ENCODE results near the gene CLCN5.
"Not testable (repeated sequence)": the region's sequence is repeated elsewhere in the genome, so short reads cannot be mapped to it uniquely, and the experiment has no call there.

CLCN5 gene

DNA sequence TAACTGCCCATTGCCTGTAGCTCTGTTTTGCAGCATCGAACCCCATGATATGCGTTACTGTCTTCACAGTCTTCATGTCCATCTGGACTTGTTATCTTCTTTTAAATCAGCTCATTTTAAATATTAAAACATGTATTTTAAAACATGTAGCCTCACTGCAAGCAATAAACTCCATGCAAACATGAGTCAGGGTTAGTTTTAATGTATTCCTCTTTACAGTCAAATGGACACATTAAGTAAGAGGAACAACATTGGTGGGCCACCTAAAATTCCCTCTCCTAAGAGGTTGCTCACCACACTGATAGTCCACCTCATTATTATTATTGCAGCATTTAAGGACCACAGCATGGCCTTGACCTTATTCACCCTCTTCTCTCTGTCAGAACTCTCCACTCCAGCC, 74.1 kb downstream of the CLCN5 start:
- DNase-seq, result no peak

DNA sequence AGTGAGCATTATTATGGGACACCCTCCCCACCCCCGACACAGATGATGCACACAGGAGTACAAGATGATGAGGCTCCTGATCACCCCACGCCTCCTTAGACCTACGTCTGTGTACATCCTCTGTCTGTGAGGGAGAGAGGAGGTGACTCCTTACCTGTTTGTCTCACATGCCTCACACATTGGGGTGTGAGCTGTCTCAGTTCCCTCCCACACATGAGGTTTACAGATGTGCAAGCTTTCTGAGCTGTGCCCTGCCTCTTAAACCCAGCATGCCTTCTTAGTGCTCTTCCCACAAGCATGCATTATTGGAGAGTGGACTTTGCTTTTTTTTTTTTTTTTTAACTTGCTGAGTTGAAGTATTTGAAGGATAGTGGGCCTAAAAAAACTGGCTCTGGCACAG, 76.7 kb downstream of the CLCN5 start:
- no peak for DNase-seq

- DNase-seq, result no peak
Observed at GRCh38 chrX:50000937-50001542, 78.6 kb downstream of the CLCN5 start.

GRCh38 chrX:50002067-50002714, 79.8 kb downstream of the CLCN5 start:
- DNase-seq, result no peak

DNA sequence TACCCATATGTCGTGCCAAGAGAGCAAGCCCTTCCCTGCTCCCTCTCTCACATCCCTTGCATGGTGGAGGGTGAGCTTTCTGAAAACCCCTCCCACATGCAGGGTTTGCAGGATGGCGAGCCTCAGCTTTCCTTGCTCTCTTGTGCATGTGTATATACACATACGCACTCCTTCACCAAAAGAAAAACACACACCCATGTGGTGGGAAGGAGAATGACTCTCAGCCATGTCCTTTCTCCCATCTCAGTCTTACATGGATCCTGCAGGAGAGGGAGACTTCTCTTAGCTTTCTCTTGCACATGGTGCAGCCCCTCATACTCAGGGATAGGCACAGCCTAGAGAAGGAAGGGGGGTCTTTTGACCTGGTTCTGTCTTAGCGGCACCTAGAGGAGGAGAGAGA, 81.1 kb downstream of the CLCN5 start:
- DNase-seq, result no peak

- no peak for DNase-seq
Observed at GRCh38 chrX:50003927-50004326, 81.5 kb downstream of the CLCN5 start.

- DNase-seq, result not testable (repeated sequence)
Observed at GRCh38 chrX:50025591-50025990, 103.2 kb downstream of the CLCN5 start.

- DNase-seq, result no peak
Observed at GRCh38 chrX:50035126-50035525, 112.7 kb downstream of the CLCN5 start.

- DNase-seq, result no peak
Observed at GRCh38 chrX:50036426-50036825, 114.0 kb downstream of the CLCN5 start.

DNA sequence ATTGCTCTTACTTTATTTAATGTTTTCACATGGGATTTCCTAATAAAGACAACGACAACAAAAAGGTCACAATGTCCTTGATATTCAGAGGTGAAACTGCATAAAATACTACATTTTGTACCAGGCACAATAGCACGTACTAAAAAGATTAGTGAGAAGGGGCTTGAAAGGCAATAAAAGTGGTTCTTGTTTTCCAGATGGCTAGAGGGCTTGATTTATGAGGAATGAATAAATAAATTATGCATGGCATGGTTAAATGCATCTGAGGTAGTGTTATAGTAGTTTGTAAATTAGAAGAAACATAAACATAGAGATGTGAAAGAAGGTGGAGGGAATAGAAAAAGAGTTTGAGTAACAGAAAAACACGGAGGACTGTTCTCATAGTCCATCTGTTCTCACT, 123.4 kb downstream of the CLCN5 start:
- no peak for DNase-seq

DNA sequence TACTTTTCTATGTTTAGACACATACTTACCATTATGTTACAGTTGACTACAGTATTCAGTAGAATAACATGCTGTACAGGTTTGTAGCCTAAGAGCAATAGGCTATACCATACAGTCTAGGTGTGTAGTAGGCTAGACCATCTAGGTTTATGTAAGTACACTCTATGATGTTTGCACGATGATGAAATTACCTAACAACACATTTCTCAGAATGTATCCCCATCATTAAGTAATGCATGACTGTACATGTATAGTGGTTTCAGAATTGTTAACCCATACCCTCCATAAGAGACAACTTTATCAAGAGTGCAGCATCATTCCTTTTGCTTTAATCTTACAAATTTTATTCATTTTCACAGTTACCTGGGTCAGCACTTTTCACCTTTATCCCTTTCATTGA, 126.8 kb downstream of the CLCN5 start:
- DNase-seq, result no peak

DNA sequence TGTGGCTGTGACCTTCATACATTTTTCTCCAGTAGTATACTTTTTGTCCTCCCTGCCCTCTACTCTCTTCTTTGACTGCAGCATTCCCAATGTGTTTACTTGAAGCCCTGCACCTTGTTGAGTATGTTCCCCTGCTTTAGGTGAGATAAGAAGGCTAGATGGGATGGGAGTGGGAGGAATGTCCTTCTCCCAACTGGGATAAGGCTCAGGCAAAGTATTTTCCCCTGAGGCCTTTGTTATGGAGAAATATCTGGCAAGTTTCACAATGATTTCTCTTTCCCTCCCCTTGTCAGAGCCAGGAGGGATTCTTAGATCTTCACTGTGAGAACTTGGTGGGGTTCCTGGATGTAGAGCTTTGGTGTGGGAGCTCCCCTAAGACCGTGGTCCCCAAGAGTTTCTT, 131.8 kb downstream of the CLCN5 start:
- DNase-seq, result no peak

DNA sequence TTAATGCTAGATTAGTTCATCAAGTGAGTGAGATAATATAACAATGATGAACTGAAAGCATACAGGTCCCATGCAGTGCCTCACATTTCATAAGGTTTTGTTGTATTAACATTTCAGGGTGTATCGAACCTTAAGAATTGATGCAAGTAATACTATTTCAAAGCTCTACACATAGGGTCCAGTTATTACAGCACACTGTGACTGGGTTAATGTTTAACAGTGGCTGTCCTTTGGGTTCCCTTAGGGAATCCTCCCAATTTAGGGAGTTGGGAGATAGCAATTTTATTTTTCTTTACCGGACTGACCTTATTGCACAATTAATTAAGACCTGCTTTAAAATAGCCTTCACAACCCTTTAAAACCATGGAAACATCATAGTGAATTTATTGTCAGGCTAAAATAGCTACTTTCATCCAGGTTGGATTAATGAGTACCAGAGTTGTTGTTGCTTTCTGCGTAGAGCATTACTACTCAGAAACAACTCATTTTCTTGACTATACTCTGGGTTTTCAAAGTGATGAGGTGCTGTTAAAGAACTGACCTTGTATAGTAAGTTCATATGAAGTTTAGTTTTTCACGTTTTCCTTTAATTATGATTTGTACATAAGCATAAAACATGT, 144.0 kb downstream of the CLCN5 start:
- no peak for DNase-seq

DNA sequence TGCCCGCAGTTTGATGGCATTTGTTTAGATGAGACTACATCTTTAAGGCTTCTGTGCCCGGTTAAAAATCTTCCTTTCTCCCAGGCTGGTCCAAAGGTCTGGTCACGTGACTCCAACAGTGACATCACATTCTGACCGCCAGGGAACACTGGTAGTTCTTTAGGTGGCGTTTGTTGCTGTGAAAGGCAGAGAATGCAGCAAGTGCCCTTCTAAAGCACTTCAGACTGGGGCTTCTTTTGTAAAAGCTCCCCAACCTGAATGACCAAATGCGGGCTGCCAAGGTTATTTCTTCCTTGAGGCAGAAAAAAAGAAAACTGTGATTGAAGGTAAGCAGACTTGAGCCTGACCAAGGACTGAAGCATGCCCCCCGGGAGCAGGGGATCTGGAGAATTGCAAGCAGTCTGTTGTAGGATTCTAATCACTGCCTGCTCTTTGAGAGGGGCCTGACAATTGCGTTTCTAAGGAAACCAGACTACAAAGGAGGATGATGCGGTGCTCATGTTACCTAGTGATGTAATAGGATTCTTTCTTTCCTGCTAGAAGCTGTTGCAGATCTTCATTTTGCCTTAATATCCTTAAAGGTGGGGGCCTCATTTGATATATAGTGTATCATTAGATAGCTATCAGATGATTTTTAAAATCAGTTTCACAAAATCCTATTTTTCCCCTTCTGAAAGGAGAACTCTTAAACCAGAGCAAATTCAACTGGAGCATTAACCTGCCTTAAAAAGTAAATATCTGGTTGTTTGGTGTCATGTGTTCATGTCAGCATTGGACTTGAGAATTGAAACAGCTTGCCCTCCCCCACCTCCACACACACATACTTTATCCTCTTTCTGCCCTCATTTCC, 145.3 kb downstream of the CLCN5 start:
- DNase-seq, result peak; percentile 11

DNA sequence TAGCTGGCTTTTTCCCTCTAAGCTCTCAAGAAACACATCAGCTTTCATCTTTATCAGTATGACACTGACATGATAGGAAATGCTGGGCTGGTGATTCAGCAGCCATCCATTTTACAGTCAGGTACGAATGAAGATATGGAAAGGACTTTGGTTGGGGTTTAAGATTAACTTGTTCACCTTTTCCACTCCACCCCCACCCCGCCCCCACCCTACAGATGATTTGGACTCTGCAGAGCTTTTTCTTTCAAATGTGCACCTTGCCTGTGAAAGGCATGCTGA, 145.8 kb downstream of the CLCN5 start:
- no peak for DNase-seq

DNA sequence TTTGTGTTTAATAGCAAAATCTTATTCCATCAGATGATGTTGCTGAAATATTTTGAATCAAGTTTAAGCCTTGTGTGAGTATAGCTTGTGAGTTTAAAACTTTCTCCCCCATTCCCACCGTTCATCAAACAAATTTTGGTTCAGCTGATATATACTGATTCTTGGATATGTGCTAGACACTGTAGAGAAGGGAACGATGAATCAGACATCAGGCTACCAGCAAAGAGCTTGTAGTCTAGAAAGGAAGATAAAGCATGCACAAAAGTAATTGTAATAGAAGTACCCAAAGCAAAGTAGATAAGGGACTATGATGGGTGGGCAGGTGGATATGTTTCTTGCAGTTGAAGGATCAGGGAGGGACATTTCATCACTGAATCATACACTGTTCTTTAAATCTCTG, 146.5 kb downstream of the CLCN5 start:
- DNase-seq, result no peak

DNA sequence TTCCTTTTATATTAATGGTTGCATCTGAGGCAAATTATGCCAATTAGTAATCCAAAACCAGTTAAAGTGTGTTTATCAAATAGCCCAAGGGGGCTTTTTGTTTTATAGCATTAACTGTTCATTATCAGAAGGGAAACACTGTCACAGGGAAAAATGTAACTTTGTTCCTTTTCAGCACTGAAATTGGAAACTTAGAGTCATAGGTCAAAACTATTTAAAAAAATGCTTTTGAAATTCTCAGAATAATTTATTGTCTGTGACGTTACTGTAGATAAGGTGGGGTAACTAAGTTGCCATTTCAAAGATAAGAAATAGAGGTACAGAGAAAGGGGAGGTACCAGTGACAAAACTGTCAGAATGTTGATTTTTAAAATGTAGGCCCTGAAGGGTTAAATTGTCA, 149.1 kb downstream of the CLCN5 start:
- DNase-seq, result no peak

DNA sequence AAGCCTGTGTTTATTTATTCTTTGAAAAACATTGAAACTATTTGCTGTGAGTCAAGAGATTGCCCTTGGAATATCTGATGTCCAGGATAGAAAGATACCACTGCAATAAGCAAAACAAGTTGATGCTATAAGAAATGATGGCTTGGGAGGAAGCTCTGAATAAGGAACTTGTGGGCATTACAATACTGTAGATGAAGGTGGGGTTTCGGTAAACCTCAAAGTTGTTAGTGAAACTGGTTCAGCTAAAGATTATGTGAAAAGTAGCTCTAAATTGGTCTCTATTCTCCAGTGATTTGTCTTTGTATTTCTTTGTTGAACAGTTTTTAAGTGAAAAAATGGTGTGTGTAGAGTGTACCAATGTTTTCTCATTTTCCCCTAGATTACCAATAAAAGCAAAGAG, 149.7 kb downstream of the CLCN5 start:
- no peak for DNase-seq

DNA sequence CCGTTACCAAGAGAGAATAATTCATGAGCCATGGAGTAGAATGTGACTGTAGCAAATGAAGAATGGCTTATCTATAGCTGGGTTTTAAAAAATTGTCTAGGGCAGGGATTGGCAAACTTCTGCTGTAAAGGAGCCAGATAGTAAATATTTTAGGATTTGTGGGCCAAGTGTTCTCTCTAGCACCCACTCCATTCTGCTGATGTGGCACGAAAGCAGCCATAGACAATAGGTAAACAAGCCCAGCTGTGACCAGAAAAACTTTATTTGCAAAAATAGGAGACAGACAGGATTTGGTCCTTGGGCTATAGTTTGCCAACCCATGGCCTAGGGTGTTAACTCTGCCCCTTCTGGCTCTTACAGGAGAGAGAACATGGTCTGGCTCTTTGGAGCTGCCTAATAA, 151.2 kb downstream of the CLCN5 start:
- DNase-seq, result no peak

GRCh38 chrX:50075630-50076339, 153.4 kb downstream of the CLCN5 start:
- DNase-seq, result no peak

GRCh38 chrX:50081282-50081889, 159.0 kb downstream of the CLCN5 start:
- DNase-seq, result peak; percentile 8

DNA sequence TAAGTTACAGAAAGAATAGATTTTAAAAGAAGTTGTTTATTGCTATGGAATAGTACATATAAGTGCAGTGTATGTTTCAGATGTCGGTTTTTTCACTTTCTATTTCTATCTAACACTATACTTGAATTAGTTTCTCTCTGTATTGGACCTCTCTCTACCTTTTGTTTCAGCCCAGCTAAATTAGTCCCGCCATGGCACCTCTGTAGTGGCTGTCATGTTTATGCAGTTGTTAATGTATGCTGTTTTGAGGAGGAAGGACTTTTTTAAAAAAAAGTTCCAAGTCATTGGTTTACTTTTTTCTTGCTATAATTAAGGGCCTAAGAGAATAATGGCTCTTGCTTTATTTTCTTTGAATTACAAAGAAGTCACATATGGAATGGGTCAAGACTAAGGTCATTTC, 160.3 kb downstream of the CLCN5 start:
- no peak for DNase-seq

GRCh38 chrX:50088645-50089044, 166.2 kb downstream of the CLCN5 start:
- DNase-seq, result no peak
